ENCODE measurements around the gene CFAP52.

DNA sequence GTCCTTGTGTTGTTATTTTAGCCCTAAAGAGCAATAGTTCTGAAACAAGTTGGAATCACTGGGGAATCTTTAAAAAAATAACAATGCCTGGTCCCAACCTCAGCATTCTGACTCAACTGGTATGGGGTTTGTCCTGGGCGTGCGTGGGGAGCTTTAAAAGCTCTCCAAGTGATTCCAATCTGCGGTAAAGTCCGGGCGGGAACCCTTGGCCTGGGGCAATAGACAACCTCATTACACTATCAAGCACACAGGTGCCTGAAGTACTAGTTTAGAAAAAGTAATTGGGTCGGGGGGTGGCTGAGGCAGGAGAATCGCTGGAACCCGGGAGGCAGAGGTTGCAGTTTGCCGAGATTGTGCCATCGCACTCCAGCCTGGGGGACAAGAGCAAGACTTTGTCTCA, 5.2 kb upstream of the CFAP52 start:
- TF ChIP-seq POLR2AphosphoS5 (IDR thresholded peaks at IDR 0.05; ENCODE audit: low read depth, low read length), result no peak
- TF ChIP-seq, protein P1, sequence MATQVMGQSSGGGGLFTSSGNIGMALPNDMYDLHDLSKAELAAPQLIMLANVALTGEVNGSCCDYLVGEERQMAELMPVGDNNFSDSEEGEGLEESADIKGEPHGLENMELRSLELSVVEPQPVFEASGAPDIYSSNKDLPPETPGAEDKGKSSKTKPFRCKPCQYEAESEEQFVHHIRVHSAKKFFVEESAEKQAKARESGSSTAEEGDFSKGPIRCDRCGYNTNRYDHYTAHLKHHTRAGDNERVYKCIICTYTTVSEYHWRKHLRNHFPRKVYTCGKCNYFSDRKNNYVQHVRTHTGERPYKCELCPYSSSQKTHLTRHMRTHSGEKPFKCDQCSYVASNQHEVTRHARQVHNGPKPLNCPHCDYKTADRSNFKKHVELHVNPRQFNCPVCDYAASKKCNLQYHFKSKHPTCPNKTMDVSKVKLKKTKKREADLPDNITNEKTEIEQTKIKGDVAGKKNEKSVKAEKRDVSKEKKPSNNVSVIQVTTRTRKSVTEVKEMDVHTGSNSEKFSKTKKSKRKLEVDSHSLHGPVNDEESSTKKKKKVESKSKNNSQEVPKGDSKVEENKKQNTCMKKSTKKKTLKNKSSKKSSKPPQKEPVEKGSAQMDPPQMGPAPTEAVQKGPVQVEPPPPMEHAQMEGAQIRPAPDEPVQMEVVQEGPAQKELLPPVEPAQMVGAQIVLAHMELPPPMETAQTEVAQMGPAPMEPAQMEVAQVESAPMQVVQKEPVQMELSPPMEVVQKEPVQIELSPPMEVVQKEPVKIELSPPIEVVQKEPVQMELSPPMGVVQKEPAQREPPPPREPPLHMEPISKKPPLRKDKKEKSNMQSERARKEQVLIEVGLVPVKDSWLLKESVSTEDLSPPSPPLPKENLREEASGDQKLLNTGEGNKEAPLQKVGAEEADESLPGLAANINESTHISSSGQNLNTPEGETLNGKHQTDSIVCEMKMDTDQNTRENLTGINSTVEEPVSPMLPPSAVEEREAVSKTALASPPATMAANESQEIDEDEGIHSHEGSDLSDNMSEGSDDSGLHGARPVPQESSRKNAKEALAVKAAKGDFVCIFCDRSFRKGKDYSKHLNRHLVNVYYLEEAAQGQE (IDR thresholded peaks at IDR 0.05; ENCODE audit: insufficient read depth in 1 of 2, low read depth in 2 of 2, low read length in 2 of 2), result no peak
- TF ChIP-seq TAF1 (IDR thresholded peaks at IDR 0.05; ENCODE audit: borderline replicate concordance, insufficient read depth, low read length), result no peak

Data from PFSK-1 (cell line).